ENCODE results near the gene HNF1B.
"Not testable (repeated sequence)": the region's sequence is repeated elsewhere in the genome, so short reads cannot be mapped to it uniquely, and the experiment has no call there.

The HNF1B gene

GRCh38 chr17:37682007-37682406 is 62.9 kb downstream of the HNF1B start:
- no peak overlapping the region for H3K4me3 ChIP-seq (ENCODE audit: control insufficient read depth, low read depth, low read length)
- TF ChIP-seq, protein P1, sequence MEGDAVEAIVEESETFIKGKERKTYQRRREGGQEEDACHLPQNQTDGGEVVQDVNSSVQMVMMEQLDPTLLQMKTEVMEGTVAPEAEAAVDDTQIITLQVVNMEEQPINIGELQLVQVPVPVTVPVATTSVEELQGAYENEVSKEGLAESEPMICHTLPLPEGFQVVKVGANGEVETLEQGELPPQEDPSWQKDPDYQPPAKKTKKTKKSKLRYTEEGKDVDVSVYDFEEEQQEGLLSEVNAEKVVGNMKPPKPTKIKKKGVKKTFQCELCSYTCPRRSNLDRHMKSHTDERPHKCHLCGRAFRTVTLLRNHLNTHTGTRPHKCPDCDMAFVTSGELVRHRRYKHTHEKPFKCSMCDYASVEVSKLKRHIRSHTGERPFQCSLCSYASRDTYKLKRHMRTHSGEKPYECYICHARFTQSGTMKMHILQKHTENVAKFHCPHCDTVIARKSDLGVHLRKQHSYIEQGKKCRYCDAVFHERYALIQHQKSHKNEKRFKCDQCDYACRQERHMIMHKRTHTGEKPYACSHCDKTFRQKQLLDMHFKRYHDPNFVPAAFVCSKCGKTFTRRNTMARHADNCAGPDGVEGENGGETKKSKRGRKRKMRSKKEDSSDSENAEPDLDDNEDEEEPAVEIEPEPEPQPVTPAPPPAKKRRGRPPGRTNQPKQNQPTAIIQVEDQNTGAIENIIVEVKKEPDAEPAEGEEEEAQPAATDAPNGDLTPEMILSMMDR (IDR thresholded peaks at IDR 0.05; ENCODE audit: control insufficient read depth, insufficient read depth, low read depth, low read length, missing control alignments): no peak
- no peak for DNase-seq (ENCODE audit: low read depth)

GRCh38 chr17:37679995-37680394 is 64.9 kb downstream of the HNF1B start:
- H3K4me3 ChIP-seq (ENCODE audit: control insufficient read depth, low read depth, low read length); DNase-seq (ENCODE audit: low read depth): not testable (repeated sequence)

DNA sequence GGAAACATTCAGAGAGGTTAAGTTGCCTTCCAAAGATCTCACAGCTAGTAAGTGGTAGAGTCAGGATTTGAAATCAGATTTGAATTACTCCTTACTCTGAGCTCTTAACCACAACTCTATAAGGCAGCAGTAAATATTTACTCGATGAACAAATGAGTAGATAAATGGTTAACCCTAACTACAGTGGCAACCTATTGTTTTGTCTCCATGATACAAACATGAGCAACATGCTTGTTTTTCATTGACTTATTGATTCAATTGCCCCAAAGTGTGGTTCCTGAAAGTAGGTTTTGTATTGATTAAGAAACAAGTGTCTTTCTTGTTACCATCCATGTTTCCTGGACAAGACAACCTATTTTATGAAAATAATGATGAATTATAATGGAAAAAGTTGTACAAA is 66.8 kb downstream of the HNF1B start:
- no peak for DNase-seq (ENCODE audit: low read depth)
- no peak overlapping the region for H3K4me3 ChIP-seq (ENCODE audit: control insufficient read depth, low read depth, low read length)
- TF ChIP-seq, protein P1 (IDR thresholded peaks at IDR 0.05; ENCODE audit: control insufficient read depth, insufficient read depth, low read depth, low read length, missing control alignments): no peak

- DNase-seq (ENCODE audit: low read depth): no peak
- H3K4me3 ChIP-seq (ENCODE audit: control insufficient read depth, low read depth, low read length): no peak overlapping the region
- TF ChIP-seq, protein P1 (IDR thresholded peaks at IDR 0.05; ENCODE audit: control insufficient read depth, insufficient read depth, low read depth, low read length, missing control alignments): no peak
Measured at GRCh38 chr17:37677021-37677420, 67.8 kb downstream of the HNF1B start.

GRCh38 chr17:37676115-37676925 is 68.5 kb downstream of the HNF1B start:
- TF ChIP-seq, protein P1 (IDR thresholded peaks at IDR 0.05; ENCODE audit: control insufficient read depth, insufficient read depth, low read depth, low read length, missing control alignments): no peak
- DNase-seq (ENCODE audit: low read depth): peak; percentile 31
- H3K4me3 ChIP-seq (ENCODE audit: control insufficient read depth, low read depth, low read length): no peak overlapping the region

DNA sequence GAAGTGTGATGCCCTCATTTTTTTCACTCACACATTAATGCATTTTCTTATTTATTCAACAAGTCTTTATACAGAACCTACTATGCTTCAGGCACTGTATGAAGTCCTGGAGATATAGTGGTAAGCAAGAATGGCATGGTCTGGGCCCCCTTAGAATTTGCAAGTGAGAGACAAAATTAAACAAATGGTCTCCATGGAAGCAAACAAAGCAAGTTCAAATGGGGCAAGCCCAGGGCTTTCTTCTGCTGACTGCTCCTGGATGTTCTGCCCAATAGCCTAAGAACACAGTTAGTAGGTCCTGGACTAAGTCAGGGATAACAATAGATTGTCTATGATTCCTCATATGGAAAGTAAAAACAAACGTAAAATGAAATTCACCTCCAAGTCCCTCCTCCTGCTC is 70.3 kb downstream of the HNF1B start:
- DNase-seq (ENCODE audit: low read depth): no peak
- no peak overlapping the region for H3K4me3 ChIP-seq (ENCODE audit: control insufficient read depth, low read depth, low read length)
- TF ChIP-seq, protein P1 (IDR thresholded peaks at IDR 0.05; ENCODE audit: control insufficient read depth, insufficient read depth, low read depth, low read length, missing control alignments): no peak

DNA sequence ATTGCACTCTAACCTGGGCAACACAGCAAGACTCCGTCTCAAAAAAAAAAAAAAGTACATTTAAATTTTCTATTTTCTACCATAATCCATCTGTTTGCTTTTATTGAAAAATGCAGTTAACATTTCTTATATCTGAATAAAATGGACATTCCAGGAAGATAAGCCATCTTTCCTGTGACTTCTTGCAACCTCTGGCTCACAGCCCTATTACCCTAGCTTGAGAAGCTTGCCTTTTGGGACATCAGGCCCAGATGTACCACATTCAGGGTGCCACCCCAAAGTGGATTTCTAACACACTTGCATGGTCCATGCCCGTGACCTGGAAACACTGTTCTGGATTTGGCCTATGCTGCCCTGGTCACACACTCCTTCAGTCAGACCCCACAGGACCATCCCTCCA is 71.5 kb downstream of the HNF1B start:
- TF ChIP-seq, protein P1 (IDR thresholded peaks at IDR 0.05; ENCODE audit: control insufficient read depth, insufficient read depth, low read depth, low read length, missing control alignments): no peak
- no peak overlapping the region for H3K4me3 ChIP-seq (ENCODE audit: control insufficient read depth, low read depth, low read length)
- no peak for DNase-seq (ENCODE audit: low read depth)
